ENCODE data around the gene MISP. TPM values are rescaled to one million over a fixed set of nuclear protein-coding genes. Genes with fewer than 3 reads are reported as not detected.
A peak's percentile ranks its signal among the peaks of the same experiment; 100 is the strongest.

Gene MISP
- total and polyA plus RNA-seq, 2 of the 13 experiments (the other 11 are each of a cell fraction or from before 2014, with no cell fraction given) = 0.67 to 1.3 TPM

GRCh38 chr19:728011-728410 lies 22.9 kb upstream of the MISP start (continued):
- TF ChIP-seq, protein P1, sequence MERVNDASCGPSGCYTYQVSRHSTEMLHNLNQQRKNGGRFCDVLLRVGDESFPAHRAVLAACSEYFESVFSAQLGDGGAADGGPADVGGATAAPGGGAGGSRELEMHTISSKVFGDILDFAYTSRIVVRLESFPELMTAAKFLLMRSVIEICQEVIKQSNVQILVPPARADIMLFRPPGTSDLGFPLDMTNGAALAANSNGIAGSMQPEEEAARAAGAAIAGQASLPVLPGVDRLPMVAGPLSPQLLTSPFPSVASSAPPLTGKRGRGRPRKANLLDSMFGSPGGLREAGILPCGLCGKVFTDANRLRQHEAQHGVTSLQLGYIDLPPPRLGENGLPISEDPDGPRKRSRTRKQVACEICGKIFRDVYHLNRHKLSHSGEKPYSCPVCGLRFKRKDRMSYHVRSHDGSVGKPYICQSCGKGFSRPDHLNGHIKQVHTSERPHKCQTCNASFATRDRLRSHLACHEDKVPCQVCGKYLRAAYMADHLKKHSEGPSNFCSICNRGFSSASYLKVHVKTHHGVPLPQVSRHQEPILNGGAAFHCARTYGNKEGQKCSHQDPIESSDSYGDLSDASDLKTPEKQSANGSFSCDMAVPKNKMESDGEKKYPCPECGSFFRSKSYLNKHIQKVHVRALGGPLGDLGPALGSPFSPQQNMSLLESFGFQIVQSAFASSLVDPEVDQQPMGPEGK (CRISPR knock-in tag; IDR thresholded peaks at IDR 0.05) = peak; percentile 29; the same call in 1 of the 2 replicates
- no peak for TF ChIP-seq FOXP1 (IDR thresholded peaks at IDR 0.05)
- TF ChIP-seq FOXP1 (CRISPR knock-in tag; IDR thresholded peaks at IDR 0.05) = no peak
- no peak for TF ChIP-seq IKZF1 (IDR thresholded peaks at IDR 0.05)
- TF ChIP-seq RARA (CRISPR knock-in tag; IDR thresholded peaks at IDR 0.05) = no peak
- no peak for TF ChIP-seq U2AF1 (optimal IDR thresholded peaks at IDR 0.05; ENCODE audit: low read depth, low read length)
- no peak for TF ChIP-seq ZNF567 (CRISPR knock-in tag; IDR thresholded peaks at IDR 0.05; ENCODE audit: borderline replicate concordance)
- TF ChIP-seq ARNTL (CRISPR knock-in tag; IDR thresholded peaks at IDR 0.05) = no peak
- TF ChIP-seq GLMP (CRISPR knock-in tag; IDR thresholded peaks at IDR 0.05; ENCODE audit: borderline replicate concordance) = no peak
- TF ChIP-seq ZMYM3 (CRISPR knock-in tag; IDR thresholded peaks at IDR 0.05) = no peak
- TF ChIP-seq YEATS4 (CRISPR knock-in tag; IDR thresholded peaks at IDR 0.05; ENCODE audit: borderline replicate concordance) = no peak
- TF ChIP-seq ZNF468 (CRISPR knock-in tag; IDR thresholded peaks at IDR 0.05) = no peak
- TF ChIP-seq, protein P2, sequence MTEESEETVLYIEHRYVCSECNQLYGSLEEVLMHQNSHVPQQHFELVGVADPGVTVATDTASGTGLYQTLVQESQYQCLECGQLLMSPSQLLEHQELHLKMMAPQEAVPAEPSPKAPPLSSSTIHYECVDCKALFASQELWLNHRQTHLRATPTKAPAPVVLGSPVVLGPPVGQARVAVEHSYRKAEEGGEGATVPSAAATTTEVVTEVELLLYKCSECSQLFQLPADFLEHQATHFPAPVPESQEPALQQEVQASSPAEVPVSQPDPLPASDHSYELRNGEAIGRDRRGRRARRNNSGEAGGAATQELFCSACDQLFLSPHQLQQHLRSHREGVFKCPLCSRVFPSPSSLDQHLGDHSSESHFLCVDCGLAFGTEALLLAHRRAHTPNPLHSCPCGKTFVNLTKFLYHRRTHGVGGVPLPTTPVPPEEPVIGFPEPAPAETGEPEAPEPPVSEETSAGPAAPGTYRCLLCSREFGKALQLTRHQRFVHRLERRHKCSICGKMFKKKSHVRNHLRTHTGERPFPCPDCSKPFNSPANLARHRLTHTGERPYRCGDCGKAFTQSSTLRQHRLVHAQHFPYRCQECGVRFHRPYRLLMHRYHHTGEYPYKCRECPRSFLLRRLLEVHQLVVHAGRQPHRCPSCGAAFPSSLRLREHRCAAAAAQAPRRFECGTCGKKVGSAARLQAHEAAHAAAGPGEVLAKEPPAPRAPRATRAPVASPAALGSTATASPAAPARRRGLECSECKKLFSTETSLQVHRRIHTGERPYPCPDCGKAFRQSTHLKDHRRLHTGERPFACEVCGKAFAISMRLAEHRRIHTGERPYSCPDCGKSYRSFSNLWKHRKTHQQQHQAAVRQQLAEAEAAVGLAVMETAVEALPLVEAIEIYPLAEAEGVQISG (CRISPR knock-in tag; IDR thresholded peaks at IDR 0.05) = no peak
- TF ChIP-seq KMT2B (CRISPR knock-in tag; IDR thresholded peaks at IDR 0.05) = no peak
- TF ChIP-seq HNRNPK (IDR thresholded peaks at IDR 0.05; ENCODE audit: low read depth, low read length, poor library complexity, severe bottlenecking) = peak; percentile 18
- no peak for TF ChIP-seq ZBTB7B (CRISPR knock-in tag; IDR thresholded peaks at IDR 0.05)
- TF ChIP-seq ZNF687 (CRISPR knock-in tag; IDR thresholded peaks at IDR 0.05) = peak; percentile 45
- TF ChIP-seq MLX (CRISPR knock-in tag; IDR thresholded peaks at IDR 0.05) = no peak

Data from HepG2 (cell line).